ENCODE results near the gene KISS1.

DNA sequence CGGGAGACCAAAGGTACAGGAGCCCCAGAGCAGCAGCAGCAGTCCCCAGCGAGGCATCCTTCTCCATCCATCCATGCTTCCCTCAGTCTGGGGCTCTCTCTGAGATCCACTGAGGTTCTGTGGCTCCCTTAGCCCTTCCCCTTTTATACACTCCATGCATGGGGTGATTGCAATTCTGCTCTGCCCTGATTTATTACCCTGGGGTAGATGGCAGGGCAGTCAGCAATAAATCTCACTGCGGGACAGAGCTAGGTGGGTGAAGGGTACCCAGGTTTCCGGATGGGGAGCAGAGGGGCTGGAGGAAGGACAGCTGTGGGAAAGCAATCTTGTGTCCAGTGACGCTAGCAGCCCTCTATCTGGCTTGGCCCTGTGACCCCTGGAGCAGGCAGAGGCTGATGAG lies 30.1 kb downstream of the KISS1 start, which contains the start of gene REN:
- TF ChIP-seq, protein P1, sequence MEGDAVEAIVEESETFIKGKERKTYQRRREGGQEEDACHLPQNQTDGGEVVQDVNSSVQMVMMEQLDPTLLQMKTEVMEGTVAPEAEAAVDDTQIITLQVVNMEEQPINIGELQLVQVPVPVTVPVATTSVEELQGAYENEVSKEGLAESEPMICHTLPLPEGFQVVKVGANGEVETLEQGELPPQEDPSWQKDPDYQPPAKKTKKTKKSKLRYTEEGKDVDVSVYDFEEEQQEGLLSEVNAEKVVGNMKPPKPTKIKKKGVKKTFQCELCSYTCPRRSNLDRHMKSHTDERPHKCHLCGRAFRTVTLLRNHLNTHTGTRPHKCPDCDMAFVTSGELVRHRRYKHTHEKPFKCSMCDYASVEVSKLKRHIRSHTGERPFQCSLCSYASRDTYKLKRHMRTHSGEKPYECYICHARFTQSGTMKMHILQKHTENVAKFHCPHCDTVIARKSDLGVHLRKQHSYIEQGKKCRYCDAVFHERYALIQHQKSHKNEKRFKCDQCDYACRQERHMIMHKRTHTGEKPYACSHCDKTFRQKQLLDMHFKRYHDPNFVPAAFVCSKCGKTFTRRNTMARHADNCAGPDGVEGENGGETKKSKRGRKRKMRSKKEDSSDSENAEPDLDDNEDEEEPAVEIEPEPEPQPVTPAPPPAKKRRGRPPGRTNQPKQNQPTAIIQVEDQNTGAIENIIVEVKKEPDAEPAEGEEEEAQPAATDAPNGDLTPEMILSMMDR (IDR thresholded peaks at IDR 0.05; ENCODE audit: low read length), result no peak
- no peak for TF ChIP-seq EZH2 (optimal IDR thresholded peaks at IDR 0.05; ENCODE audit: low read depth, low read length)

All from MM.1S (cell line).